GM18861 (cell line): ENCODE measurements around the gene AOX1.
"Not testable (repeated sequence)": the region's sequence is repeated elsewhere in the genome, so short reads cannot be mapped to it uniquely, and the experiment has no call there.

Experiments used
- ATAC-seq: cut with Tn5 transposase; IDR thresholded peaks from one replicate; pipeline ENCODE4 v1.9.1; 2021; ENCODE audit not compliant: unreplicated experiment

The AOX1 gene

DNA sequence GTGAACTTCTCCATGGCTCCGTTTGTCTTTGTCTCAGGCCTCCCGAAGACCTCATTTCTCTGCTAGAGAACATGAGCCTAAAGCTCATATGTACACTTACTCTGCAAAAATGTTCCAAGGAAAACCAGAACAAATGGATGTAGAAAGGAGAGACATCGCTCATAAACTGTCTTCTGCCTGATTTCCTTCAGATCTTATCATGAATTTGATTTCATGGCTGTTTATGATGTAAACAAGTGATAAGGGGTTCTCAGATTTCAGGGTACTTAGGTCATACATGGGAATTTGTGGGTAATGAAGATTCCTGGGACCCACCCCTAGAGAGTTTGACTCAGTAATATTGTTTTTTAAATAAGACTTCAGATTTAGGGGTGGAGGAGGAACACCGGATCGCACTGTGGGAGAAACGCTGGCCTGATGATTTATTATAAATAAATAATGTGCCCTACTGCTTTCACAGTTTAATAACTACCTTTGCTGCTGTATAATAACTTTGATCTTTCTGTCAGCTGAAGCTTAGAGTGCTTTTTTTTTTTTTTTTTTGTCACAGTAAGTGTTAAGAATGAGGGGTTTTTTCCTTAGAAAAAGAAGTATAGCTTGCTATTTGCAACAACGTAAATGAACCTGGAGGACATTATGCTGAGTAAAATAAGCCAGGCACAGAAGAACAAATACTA is 14.9 kb downstream of the AOX1 start:
- no peak for ATAC-seq

DNA sequence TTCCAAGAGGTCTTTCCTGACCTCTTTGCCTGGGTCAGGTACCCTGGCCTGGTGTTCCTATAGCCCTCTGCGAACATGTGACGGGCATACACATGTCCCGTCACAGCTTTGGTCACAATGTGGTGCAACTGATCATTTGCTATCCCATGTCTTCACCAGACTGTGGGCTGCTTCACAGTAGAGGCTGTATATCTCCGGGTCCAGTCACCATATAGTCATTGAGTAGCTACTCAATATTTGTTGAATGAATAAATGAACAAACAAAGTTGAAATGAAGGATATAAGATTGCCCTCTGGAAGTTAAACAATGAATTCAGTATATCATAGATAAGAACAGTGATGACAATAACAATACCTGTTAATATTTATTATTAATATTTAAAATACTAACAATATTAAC is 16.8 kb downstream of the AOX1 start:
- no peak for ATAC-seq

DNA sequence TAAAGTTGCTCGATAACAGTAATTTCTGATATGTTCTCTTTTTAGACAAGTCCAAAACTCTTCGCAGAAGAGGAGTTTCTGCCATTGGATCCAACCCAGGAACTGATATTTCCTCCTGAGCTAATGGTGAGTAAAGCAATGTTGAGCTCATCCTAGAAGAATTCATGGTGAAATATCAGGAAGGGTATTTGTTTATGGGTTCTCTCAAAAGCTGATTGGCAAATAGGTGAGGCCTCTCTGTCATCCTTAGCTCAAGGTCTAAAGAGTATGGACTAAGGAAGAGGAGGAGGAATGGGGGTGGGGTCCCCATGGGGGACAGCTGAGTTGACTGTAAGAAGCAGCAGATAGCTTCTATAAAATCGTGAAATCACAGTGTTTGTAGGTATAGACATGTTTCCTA is 18.2 kb downstream of the AOX1 start:
- no peak for ATAC-seq

DNA sequence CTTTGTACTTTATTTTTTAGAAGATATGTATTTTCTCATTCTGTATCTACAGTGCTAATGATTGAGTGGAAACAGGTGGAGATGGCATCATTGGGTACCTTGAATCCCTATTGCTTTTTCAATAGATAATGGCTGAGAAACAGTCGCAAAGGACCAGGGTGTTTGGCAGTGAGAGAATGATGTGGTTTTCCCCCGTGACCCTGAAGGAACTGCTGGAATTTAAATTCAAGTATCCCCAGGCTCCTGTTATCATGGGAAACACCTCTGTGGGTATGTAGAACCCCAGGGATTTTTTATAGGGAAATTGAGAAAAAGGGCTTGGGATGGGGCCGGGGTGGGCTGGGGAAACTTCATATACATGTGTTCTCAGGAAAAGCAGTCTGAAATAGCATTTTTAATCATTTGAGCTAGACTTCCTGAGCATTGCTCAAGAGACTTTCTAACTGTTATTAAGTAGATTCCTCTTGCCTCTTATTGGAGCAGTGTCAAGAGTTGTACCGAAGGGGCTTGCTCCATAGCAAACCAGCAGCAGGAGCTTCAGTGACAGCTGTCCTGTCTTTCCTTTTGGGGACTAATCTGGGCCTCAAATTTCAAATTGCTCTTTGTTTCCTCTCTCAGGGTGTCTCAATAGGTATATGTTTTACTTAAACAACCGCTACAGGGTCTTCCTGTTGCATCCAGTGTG is 18.9 kb downstream of the AOX1 start:
- ATAC-seq: no peak

DNA sequence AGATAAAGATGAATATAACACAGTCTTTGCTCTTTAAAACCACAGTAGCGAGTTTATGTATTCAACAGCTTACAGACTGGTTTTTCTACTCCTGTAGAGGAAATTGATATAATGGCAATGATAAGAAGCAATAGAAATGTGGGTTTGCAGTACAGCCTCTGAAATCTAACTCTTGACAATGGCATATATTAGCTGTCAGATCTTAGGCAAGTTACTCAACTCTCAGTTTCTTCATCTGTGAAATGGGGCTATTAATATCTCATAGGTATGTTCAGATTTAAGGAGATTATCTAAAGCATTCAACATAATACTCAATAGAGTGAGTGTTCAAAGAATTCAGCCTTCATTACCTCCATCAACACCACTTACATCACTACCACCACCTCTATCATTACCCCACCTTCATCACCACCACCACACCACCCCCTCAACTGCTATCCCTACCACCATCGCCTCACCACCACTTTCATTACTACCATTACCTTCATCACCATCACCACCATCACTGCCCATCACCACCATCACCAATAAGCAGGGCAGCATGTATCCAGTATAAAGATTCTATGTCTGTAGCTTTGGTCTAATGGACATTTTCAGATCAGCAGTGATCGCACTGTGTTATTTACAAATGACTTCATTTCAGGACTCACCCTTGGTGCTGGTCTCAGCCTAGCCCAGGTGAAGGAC is 22.7 kb downstream of the AOX1 start:
- no peak for ATAC-seq

DNA sequence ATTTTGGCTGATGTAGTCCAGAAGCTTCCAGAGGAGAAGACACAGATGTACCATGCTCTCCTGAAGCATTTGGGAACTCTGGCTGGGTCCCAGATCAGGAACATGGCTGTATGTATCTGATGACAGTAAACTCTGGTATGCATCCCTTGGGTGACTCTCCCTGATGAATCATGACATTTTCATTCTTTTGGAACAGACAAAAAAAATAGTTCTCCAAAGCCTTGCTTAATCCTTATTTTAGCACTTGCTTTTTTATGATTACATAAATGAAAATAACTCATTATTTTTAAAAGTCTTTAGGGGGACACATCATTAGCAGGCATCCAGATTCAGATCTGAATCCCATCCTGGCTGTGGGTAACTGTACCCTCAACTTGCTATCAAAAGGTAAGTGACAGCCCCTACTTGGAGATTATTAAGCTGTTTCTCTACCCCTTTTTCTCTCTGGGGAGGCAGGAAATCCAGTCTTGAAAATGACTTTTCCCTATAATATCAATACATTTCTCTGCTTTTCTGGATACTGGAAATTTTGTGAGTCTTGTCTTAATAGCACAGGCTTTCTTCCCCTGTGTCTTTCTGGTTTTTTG is 23.3 kb downstream of the AOX1 start:
- ATAC-seq: no peak

DNA sequence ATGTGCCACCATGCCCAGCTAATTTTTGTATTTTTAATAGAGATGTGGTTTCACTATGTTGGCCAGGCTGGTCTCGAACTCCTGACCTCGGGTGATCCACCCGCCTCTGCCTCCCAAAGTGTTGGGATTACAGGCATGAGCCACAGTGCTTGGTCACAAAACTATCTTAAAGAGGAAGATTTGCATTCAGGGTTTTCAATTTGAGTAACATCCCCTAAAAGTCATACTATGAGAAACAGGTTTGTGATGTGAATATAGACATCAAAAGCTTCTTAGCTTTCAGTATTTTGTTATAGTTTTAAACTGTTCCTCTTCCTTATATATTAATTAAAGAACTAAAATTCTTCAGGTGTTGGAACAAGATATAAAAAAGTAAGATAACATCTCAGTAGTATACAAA is 24.4 kb downstream of the AOX1 start:
- not testable (repeated sequence) for ATAC-seq

DNA sequence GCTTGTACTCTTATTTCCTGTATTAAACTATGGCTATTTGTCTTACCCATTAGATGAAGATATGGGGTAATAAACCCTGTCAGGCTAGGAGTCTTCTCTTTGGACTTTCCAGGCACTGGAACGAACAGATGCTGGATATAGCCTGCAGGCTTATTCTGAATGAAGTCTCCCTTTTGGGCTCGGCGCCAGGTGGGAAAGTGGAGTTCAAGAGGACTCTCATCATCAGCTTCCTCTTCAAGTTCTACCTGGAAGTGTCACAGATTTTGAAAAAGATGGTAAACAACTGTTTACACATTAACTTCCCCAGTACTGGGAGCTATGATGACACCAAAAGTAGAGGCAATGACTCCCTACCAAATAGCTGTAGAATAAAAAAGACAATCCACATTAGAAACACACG is 27.9 kb downstream of the AOX1 start:
- ATAC-seq: no peak

DNA sequence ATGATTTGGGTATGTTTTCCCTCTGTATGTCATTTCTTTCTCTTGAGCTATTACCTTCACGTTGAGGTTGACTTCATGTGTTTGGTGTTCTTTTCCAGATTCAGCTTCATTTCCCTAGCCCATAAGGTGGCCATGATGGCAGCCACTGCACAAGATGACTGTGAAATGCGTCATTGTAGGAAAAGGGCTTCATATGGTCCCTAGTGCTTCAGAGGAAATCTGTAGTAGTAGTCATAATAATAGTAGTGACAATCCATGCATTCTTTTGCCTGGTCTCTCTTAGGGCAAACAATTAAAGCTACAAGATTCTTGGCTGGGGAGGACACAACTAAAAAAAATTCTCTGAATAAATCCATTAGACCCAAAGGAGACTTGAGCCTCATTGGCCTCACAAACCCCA is 28.4 kb downstream of the AOX1 start:
- ATAC-seq: no peak

DNA sequence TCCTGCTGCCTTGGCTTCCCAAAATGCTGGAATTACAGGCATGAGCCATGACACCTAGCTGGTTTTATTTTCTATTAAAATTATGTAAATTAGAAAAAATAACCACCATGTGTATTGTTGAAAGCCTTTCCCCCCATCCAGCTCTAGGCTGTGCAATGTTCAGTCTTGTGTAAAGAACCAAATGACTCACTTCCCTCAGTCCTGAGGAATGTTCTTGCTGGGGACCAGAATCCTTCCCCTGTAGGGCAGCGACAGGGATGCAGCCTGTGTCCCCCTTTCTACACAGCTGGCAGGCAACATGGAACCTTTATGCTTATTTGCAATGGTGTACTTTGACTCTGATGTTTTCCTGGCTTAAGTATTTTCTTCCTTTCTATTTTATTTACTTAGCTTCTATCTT is 29.4 kb downstream of the AOX1 start:
- no peak for ATAC-seq

DNA sequence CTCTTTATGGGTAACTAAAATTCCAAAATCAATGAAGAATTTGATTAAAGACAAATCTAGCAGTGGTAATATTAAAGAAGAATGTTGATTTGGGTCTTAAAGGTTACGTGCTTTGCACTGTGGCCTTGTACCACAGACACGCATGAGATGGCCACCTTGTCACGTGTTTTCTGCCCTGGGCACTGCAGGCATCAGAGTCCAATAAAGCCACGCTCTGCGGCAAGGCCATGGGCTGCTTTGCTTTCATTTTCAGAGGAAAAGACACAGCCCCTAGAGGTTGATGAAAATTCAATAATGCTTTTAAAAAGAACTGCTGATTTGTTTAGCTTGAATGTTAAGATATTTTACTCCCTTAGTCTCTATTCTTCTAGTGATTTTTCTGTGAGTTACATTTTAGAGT is 30.4 kb downstream of the AOX1 start:
- peak; percentile 62 for ATAC-seq

DNA sequence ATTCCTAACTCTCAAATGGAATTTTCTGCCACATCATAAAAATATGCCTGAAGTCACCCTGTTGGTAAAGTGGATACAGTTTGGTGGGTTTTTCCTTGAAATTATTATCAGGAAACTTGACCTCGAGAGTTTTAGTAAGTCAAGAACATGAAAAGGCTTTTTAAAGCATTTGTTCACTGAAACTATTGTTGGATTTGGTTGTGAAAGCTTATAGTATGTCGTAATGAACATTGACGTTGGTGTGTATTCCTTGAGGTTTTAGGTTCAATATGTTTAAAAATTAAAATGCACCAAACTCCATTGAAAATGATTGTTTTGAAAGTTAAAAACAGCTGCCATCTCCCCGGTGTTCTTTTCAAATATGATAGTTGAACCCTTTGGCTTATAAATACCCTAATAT is 30.8 kb downstream of the AOX1 start:
- ATAC-seq: no peak

DNA sequence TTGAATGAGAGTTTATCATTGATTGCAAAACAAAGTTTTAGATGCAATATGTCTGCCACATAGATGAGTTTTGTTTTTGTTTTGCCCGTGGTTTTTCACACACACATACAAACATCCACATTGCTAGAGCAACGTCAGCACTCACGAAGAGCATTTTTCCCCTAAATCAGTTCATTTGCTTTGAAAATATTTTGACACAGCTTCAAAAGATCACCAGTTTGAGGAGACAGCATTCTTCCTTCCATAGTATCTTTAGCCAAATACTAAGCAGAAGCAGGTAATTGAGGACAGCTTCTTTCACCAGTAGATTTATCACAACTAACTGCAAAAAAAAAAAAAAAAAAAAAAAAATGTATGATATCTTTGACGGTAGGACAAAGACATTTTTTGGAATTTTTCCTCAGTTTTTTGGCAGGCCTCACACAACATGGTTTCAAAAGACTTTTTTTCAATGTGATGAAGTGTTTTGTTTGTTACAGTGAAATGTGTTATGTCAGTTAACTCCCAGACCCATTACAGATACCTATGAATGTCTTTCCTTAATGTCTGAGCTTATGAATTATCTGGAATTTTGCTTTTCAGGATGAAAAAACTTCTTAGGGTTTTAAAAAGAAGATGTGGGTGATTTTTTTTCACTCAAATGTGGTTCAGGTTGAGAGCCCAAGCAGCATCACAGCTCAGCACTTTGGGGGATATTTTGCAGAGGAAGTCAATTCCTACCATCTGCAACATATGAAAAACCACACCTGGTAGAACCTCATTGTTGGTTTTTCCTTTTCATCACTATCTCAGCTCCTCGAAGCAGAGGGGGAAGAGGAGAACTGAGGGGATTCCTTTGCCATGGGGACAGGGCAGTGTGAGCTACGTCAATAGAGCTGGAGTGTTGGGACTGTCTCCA is 31.6 kb downstream of the AOX1 start:
- ATAC-seq: no peak

DNA sequence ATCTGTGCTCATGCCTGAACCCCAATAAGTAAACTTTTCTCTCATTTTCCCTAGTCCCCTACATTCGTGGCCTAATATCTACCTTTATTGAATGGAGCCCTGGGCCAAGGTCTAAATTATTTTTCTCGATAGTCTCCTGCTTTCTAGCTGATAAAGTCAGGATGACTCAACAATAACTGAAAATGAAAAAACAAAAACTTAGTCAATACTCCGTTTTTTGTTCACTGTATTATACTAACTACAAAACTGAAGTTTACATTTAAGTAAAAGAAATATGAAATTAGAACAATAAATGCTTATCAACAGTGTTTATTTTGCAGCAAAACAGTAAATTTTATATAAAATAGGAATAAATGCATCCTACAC is 32.2 kb downstream of the AOX1 start:
- no peak for ATAC-seq

DNA sequence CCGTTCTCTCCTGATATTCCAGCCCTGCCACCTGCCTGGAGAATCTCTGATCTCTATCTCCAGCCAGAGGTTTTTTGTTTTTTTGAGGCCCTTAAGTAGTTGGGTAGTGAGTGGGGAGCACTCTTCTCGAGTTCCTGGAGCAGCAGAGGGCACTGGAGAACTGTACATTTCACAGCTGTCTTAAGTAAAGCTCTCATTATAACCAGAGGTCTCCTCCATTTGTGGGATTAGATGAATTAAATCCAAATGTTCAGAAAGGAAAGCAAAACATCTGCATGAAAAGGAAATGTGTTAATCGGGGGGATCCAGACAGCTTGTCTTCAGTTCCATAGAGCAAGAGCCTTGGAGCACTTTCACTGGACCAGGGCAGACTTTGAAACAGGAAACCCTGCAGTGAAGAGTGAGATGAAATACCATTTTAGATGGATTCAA is 32.8 kb downstream of the AOX1 start:
- ATAC-seq: no peak

DNA sequence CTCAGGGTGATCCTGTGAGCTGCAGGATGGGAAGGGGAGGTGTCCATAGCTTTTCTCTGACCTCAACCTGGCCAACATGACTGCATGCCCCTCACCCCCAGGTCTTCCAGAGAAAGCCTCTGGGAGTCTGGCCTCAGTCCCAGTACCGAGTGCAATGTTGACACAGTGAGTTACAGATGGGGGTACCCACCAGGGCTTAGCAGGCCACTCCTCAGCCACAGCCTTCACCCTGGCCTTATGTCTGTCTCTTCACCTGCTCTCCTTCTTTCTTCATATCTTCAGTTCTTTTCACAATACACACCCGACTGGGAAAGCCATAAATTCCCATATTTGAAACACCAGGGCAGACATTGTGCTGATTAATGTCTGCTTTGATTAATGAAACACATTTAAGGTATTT is 33.5 kb downstream of the AOX1 start:
- no peak for ATAC-seq

DNA sequence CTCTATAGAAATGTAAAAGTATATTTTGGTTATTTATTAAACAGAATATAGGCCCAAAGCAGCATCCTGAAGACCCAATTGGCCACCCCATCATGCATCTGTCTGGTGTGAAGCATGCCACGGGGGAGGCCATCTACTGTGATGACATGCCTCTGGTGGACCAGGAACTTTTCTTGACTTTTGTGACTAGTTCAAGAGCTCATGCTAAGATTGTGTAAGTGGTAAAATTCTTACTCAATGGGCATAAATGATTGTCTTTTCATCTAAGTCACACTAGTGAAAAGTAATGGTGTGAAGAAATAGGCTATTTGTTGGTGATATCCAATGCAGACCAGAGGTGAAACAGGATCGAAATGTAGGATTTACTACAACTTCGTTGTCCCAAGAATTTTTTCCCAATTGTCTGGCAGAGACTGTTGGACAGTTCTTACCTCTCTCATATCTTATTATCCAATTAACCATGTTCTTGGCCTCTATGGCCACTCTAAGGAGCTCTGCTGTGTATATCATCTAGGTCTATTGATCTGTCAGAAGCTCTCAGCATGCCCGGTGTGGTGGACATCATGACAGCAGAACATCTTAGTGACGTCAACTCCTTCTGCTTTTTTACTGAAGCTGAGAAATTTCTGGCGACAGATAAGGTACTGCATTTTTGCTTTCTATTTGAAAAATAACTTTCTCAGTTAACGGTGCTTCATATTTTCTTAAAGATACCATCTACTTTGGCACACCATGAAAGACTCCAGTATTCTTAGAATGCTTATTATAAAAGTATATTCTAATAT is 35.0 kb downstream of the AOX1 start:
- ATAC-seq: no peak

DNA sequence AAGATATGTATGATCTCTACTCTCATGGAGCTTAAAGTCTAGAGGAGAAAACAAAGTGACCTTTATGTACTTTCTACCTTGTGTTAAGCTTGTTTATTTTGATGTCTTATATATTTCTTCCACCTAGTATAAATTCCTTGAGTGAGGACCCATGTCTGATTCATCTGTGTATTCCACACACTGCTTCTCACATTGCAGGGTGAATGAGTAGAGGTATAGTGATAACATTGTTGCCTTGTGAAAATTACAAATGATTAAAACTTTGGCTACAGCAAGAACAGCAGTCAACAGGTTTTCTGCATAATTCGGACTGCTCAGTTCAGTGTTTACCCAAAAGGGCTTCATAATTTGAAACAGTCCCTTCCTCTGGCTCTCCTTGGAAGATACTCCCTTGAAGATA is 36.3 kb downstream of the AOX1 start:
- no peak for ATAC-seq

DNA sequence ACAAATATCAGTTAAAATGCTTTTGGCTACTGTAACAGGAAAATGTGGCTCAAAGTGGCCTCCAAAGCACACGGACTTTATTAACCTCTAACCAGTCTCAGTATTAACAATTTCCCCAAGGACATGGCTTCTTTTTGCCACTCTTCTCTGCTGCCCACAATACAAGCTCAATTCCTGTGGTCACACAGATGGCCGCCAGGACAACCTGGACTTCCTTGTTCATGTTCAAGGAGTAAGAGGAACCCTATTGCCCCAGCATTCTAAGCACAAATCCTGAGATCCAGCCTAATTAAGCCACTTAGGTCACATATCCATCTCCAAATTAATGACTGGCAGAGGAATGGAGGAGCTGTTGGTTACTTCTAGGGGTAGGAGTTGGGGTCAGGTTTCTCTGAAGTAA is 38.2 kb downstream of the AOX1 start:
- ATAC-seq: no peak

DNA sequence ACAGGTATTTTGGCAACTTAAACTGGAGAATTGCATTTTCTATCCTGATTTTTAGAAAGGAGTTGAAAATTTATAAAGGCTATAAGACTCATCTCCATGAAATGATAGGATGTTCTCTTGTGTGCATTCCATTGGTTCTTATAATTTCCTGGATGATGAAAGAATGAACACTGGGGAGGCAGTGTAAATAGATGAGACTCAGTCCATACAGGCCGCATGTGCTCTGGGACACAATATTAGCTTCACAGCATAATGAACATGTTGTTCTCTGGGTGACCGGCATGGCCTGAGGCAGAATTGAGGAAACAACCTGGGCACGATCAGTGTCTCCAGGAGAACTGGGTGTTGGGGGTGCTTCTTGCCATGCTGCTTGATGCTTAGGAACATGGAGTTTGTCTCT is 38.8 kb downstream of the AOX1 start:
- no peak for ATAC-seq
